Measurements from ENCODE around the gene BRIP1.

Gene BRIP1

DNA sequence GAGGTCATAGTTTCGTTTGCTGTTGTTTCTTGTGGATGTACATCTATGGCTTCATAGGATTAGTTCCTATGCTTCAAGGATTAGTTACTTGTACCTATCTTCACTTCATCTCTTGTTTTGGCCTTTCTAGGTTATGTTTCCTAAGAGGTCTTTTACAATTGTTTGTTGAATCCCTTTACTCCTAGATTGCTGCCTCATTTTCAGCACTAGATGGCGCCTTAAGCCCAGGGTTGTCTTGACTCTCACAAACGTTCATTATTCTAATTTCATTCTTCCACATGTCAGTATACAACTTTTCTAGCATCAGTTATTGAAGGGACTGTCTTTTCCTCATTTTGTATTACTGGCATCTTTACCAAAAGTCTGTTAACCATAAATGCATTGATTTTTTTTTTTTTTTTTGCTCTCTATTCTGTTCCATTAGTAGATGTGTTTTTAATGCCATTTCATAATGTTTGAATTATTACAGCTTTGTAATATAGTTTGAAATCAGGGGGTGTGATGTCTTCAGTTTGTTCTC lies 227.4 kb downstream of the BRIP1 start:
- TF ChIP-seq, protein P1, sequence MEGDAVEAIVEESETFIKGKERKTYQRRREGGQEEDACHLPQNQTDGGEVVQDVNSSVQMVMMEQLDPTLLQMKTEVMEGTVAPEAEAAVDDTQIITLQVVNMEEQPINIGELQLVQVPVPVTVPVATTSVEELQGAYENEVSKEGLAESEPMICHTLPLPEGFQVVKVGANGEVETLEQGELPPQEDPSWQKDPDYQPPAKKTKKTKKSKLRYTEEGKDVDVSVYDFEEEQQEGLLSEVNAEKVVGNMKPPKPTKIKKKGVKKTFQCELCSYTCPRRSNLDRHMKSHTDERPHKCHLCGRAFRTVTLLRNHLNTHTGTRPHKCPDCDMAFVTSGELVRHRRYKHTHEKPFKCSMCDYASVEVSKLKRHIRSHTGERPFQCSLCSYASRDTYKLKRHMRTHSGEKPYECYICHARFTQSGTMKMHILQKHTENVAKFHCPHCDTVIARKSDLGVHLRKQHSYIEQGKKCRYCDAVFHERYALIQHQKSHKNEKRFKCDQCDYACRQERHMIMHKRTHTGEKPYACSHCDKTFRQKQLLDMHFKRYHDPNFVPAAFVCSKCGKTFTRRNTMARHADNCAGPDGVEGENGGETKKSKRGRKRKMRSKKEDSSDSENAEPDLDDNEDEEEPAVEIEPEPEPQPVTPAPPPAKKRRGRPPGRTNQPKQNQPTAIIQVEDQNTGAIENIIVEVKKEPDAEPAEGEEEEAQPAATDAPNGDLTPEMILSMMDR (conservative IDR thresholded peaks at IDR 0.05) = peak; percentile 87
- H3K27ac ChIP-seq = no peak overlapping the region

DNA sequence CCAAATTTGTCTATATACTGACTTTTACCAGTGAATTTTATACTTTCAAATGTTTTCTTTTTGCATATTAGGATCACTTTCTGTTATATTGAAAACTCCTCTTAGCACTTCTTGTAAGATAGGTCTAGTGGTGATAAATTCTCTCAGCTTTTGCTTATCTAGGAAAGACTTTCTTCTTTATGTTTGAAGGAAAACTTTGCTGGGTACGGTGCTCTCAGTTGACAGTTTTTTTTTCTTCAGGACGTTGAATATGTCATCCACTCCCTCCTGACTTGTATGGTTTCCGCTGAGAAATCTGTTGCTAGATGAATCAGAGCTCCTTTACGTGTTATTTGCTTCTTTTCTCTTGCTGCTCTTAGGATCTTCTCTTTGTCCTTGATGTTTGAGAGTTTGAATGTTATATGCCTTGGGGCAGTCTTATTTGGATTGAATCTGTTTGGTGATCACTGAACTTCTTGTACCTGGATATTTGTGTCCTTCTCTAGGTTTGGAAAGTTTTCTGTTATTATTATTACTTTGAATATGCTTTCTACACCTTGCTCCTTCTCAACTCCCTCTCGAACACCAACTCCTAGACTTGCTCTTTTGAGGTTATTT lies 228.3 kb downstream of the BRIP1 start:
- H3K27ac ChIP-seq = no peak overlapping the region
- TF ChIP-seq, protein P1 (conservative IDR thresholded peaks at IDR 0.05) = no peak

DNA sequence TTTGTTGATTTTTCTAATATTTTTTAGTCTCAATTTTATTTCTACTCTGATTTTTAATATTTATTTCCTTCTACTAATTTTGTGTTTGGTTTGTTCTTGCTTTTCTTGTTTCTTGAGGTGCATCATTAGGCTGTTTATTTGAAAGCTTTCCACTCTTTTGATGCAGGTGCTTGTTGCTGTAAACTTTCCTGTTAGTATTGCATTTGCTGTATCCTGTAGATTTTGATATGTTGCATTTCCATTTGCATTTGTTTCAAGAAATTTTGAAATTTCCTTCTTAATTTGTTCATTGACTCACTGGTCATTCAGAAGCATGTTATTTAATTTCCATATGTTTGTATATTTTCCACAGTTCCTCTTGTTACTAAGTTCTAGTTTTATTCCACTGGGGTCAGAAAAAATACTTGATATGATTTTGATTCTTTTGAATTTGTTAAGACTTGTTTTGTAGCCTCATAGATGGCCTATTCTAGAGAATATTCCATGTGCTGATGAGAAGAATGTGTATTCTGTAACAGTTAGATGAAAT lies 229.3 kb downstream of the BRIP1 start:
- TF ChIP-seq, protein P1 (conservative IDR thresholded peaks at IDR 0.05) = no peak
- H3K27ac ChIP-seq = no peak overlapping the region

DNA sequence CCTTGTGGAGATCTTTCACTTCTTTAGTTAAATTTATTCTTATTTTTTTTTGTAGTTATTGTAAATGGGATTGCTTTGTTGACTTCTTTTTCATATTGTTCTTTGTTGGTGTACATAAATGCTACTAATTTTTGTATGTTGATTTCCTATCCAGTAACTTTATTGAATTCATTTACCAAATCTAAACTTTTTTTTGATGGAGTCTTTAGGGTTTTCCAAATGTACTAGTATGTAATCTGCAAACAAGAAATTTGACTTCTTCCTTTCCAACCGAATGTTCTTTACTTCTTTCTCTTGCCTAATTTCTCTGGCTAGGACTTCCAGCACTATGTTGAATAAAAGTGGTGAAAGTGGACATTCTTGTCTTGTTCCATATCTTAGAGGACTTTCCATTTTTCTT lies 230.5 kb downstream of the BRIP1 start:
- TF ChIP-seq, protein P1 (conservative IDR thresholded peaks at IDR 0.05) = no peak
- H3K27ac ChIP-seq = no peak overlapping the region

DNA sequence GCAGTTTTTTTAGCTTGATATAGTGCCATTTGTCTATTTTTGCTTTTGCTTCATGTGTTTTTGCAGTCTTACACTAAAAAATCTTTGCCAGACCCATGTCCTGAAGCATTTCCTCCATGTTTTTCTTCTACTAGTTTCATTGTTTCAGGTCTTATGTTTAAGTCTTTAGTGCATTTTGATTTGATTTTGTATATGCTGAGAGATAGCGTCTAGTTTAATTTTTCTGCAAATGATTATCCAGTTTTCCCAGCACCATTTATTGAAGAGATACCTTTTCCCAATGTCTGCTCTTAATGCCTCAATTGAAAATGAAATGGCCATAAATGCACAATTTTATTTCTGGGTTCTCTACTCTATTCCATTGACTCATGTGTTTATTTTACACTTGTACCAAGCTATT lies 231.5 kb downstream of the BRIP1 start:
- TF ChIP-seq, protein P1 (conservative IDR thresholded peaks at IDR 0.05) = no peak
- no peak overlapping the region for H3K27ac ChIP-seq

Measured in VCaP (cell line).